Anterior cingulate cortex (tissue), 58 donors: ENCODE measurements around the gene OR2A1.
"Not testable (repeated sequence)": the region's sequence is repeated elsewhere in the genome, so short reads cannot be mapped to it uniquely, and the experiment has no call there.

Experiments used
- DNase-seq, 58 donors: peaks; one replicate each; lab custom pipeline; 2025; lab: John Stamatoyannopoulos, UW

OR2A1 gene, protein sequence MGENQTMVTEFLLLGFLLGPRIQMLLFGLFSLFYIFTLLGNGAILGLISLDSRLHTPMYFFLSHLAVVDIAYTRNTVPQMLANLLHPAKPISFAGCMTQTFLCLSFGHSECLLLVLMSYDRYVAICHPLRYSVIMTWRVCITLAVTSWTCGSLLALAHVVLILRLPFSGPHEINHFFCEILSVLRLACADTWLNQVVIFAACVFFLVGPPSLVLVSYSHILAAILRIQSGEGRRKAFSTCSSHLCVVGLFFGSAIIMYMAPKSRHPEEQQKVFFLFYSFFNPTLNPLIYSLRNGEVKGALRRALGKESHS

DNA sequence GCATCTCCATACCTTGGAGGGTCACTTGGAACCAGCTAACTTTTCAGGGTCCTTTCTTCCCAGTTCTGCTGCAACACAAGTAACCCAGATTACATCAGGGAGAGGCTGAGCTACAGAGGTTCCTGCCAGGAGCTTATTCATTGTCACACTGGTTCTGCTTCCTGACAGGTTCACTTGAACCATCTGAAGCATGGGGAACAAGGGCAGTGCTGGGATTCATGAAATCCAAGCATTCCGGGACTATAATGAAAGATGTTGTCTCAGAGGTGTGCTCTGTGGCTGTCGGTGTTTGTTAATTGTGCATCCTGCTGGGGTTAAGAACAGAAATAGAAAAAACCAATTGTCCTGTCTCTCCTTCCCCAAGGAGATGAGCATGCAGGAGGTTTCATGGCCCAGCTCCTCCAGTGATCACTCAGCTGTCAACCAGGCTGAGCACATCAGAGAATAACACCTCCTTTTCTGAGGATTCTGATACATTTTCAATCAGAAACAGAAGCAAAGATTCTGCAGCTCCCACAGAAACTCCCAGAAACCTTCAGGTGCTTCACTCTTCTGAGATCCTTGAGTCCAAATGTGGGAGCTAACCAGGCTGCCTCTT lies at the start of gene OR2A1:
Gene OR2A1, plus strand, starts transcription at position 548 of the 598 bp plus-strand sequence. CDS start 5,706 bp downstream, outside the sequence.
- DNase-seq, result not testable (repeated sequence)

DNA sequence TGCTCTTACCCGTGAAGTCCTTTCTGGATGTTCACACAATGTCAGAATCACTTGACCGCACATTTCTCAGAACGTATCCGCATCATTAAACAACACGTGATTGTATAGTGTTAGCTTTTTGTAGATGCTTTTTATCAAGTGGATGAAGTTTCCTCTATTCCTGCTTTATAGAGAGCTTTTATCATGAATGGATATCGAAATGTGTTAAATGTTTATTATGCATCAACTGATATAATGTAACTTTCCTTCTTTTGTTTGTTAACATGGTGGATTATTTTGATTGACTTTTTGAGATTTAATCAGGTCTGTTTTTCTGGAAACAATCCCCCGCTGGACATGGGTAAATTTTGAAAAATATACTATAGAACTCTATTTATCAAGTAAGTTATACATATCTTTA lies 47.5 kb upstream of the OR2A1 start, which contains the start of gene OR2A7:
Gene OR2A7, minus strand, starts transcription at position 101 of the 400 bp plus-strand sequence. CDS start 5,164 bp downstream, outside the sequence.
- not testable (repeated sequence) for DNase-seq

DNA sequence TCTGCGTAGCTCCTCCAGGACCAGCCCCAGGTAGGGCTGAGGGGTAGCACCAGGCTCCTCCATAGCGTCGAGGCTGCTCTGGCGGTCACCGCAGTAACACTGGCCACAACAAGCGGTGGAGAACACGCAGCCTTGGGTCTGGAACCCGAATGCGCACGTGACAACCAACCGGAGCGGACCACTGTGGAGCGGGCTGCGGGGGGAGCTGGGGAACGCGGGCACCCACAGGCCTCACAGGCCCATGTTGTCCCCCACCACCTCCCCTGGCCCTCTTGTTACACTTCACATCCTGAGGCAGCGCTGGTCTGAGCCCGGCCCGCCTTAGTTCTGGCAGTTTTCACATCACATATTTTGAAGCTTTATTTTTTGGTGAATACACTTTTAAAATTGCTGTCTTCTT lies 43.0 kb upstream of the OR2A1 start, which contains the start of gene CTAGE8:
Gene CTAGE8, minus strand, starts transcription at position 101 of the 400 bp plus-strand sequence. Its CDS starts 38 bp downstream, at position 63.
- DNase-seq, result not testable (repeated sequence)

DNA sequence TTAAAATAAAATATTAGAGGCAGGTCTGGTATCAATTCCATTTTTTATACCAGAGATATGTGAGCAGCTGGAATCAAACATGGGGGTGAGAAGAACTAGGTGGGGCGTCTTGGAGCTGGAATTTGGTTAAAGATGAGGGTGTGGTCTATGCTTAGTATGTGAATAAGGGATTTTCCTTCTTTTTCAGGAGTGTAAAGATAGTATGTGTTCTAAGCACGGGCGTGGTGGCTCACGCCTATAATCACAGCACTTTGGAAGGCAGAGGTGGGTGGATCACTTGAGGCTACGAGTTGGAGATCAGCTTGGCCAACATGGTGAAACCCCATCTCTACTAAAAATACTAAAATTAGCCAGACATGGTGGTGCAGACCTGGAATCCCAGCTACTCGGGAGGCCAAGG lies 36.9 kb upstream of the OR2A1 start:
- not testable (repeated sequence) for DNase-seq

DNA sequence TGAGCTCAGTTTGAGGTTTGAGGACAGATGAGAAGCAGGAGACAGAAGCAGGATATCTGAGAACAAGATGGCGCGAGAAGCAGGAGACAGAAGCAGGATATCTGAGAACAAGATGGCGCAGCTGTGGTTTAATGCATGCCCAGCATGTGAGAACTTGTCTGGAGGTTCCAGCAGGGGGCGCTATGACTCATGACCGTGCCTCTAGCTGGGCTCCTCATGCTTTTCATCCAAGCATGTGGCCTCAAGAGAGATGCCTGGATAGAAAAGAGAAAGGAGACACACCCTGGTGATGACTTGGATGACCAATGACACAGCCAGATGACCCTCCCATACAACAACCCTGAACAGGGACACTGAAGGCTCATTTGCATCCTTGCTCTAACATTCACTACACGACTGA lies 32.2 kb upstream of the OR2A1 start:
- not testable (repeated sequence) for DNase-seq

DNA sequence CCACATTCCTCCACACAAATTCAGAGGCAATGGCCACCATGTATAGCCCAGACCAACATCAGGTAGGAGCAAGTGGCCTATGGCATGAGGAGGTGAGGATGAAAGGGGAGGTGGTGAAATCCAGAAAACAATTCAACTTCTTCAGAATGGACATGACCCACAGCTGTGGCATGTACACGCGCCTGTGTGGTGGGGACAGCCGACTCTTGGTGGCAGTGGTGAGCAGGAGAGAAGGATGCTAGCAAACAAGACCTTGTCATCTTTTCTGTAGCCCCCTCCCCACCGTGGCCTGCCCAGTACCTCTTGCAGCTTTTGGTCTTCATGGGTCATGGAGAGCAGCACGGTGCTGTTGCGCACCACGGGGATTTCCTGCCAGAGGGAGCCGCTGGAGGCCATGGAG lies 30.2 kb upstream of the OR2A1 start:
- not testable (repeated sequence) for DNase-seq

DNA sequence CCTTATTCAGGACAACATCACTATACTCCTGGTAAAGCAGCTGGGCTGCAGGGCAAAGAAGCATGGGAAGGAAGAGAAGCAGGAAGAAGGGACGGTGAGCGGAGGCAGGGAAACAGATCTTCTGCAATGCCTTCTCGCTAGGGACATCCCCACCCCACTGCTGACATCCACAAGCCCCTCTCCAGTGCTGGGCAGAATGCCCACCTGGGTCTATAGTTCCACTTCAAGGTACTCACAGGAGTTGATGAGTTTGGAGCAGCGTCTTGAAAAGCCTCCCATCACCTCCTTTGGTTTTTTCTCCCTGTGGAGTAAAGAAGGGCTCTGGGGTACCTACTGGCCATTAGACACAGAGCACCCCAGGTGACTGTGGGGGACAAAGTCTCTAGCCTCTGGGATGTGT lies 29.7 kb upstream of the OR2A1 start:
- DNase-seq, result not testable (repeated sequence)

DNA sequence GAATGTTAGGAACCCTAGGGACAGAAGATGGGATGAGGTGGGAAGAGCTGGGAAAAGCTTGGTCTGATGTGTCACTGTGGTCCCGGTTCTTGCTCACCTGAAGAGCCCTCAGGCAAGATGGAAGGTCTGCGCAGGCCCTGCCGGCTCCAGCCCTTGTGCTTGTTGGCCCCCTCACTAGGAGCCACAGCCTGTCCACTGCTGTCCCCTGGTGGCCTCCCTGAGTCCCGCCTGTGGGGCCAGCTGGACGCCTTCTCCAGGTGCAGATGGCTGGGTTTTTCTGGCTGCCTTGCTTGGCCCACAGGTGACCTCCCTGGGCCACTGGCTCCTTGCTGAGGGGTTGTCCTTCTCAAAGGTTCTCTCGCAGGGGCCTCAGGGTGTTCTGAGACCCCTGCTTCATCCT lies 28.5 kb upstream of the OR2A1 start:
- not testable (repeated sequence) for DNase-seq

DNA sequence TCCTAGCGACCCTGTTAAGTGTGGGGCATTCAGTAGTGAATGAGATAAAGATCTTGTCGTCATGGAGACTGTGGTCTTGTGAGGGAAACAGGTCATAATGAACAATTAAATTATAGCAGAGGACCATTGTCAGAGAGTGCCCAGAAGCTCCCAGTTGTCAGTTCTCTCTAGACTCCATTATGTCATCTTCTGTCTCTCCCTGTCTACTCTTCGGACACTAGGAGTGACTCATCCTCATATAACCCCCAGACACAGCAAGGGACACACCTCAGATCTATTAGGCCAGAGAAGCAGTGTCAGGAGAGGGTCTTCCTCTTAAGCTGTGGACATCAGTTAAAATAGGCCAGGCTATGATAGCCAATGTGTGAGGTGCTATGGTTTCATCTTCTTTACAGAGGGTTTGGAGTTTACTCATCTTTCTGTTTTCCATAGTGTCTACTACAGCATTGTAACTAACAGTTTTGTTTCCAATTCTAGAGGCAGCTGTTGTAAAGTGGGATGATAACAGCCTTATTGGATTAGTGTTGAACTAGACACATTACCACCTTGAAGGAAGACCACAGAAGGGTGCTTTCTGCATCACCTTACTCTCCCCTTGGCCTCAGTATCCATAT lies 24.9 kb upstream of the OR2A1 start:
- not testable (repeated sequence) for DNase-seq

DNA sequence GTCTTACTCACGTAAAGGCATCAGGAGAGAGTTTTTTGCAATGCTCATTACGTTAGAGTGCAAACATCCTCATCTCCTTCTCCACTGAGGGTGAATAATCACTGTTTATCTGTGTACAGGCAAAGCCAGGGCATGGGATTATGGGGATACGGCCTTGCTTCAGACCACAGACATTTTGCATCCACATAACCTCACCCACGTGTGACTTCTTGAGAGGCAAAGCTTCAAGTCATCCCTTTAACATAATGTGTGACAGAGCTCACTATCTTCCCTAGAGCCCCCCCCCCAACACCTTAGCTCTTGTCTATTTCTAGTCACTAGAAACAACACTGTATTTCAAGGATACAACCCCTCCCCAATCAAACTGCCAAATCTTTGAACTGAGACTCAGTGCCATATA lies 20.6 kb upstream of the OR2A1 start:
- not testable (repeated sequence) for DNase-seq

DNA sequence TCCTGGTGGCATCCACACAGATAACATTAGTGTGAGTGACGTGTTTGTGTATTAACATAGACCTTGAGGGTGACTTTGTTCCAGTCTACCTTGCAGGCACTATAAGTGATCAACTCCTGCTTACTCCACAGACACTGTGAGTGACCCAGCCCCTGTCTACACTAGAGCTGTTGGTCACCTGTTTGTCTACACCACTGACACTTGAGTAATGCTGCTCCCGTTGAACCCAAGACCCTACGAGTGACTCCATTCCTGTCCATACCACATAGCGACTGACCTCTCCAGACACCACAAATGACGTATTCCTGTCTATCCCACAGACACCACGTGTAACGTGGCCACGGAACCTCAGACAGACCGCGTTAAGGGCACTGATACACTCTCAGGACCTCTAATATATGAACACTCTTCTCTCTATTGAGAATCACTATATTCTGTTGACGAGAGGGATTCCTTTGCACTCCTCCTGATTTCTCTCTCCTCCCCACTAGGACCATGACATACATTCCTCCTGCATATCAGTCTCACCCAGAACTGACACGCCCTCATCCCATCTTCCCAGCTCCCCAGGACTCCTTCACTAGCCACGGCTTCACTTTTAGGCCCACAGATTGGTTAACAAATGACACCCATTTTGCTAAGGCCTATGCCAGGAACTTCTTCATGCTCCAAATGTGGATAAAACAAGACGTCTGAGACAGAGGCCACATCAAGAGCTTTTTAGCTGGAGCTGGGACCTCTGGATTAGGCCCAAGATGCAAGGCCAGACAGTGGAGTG lies 19.6 kb upstream of the OR2A1 start:
- DNase-seq, result not testable (repeated sequence)

DNA sequence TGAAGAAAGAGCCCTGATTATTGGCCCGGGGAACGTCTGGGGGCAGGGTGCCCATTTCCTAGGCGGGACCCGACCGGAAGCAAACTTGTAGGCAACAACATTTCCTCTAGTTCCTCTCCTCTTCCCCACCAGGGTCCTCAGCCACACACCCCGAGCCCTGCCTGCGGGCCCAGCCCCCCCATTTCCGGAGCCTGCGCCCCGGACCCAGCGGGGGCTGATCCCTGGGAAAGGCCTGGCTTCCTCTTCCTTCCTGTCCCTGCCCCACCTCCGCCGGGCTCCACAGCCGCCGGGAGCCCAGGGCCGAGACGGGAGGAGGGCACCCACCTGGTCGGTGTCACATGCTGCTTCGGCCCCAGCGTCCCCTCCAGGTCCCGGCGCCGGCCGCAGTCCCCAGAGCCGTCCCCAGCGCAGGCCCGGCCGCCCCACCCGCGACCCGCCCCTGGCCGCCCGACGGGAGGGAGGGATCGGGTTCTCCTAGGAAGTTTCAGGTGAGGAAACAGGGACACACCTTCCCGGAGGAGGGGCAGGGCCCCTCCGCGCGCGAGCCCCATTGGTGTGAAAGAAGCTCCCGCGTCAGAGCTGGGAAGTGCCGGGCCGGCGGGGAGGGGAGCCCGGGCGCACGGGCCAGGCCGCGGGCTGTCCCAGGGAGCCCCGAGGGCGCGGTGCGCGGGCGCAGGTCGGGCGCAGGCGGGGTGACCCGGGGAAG lies 18.3 kb upstream of the OR2A1 start:
- not testable (repeated sequence) for DNase-seq

DNA sequence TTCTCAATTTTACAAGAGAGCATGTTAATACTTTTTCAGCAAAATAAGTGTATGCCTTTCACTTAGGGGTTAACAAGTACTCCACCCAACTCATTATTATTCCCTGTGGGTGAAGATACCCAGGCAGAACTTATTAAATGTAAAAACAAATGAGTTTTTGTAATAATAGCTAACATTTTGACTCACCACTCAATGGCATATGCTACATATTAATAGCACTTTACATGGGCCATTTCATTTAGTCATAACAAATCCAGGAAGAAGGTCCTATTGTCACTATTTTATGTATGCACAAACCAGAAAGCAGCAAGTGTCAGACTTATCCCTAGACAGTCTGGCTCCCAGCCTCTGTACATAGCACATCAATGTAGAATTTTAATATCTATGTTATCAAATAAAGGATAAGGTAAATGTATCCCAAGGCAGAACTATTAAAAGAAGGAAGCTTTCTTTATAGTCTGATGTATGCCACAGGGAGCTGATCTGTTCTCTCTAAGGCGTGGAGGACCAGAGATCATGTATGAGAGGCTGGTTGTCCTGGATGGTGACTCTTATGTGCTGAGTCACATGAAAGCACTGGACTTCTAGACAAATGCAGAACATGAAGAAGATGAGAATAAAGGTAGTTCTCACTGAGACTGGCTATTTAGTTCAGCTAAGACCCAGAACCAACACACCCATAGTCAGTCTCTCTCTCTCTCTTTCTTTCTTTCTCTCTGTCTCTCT lies 9.5 kb upstream of the OR2A1 start:
- DNase-seq, result not testable (repeated sequence)

DNA sequence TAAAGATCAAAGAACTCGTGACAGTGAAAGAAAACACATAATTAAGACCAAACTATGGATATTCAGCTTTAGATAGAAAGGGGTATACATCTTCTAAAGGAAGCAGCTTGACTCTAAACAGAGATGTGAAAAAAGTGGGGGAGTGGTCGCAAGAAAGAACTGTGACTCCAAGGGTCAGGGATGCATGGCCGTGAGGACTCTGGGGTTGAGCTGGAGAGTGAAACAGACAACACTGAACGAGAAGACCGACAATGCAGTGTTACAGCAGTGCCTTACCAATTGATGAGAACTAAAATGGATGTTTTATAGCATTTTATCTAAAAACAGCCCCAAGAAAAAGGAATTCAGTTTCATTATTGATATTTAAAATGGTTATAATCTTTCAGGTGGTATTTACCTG lies 8.6 kb upstream of the OR2A1 start:
- DNase-seq, result not testable (repeated sequence)

DNA sequence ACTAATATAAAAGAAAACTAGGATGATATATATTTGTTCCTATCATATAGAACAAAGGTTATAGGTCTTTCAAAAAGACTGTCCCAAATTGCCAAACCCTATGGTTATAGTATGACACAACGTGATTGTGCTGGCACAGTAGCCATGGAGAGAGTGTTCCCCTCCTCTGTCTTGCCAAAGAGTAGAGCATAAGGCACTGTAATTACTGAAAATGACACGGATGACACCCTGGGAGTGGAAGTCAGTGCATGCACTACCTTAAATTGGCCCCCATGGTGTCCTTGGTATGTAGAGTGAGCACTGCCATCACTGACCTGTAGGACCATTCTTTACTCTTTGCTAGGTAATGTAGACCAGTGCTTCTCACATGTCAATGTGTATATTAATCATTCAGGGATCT lies 7.1 kb upstream of the OR2A1 start:
- not testable (repeated sequence) for DNase-seq

DNA sequence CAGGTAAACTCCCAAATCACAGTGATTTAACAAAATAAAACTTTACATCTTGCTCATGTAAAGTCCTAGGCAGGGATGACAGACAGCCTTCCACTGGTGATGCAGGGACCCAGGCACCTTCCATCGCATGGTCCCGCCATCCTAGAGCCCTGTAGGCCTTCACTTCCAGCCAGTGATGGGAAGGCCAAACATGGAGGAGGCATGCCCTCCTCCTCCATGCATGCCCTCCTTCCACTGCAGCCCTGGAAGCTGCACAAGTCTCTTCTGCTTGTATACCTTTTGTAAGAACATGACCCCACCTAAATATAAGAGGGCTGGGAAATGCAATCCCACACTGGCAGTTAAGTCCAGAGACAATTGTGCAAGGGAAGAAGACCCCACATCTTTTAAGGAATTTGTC lies 2.5 kb upstream of the OR2A1 start:
- DNase-seq, result not testable (repeated sequence)

DNA sequence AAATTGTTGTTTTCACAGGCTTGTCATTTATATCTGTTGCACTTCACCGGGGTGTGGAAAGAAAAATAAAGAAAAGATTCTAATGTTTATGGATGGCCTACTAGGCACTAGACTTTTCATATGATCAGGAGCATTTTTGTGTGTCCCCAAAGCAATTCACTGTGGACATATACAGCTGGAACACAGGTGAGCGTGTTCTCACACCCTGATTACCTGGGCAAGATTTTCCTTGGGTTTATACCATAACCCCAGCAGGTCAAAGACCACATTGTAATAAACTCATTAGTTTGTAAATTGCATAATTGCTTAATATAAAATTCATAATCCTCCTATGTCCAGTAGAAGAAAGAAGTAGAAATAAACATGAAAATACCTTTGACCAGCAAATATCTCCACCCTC lies 1.0 kb upstream of the OR2A1 start:
- not testable (repeated sequence) for DNase-seq

DNA sequence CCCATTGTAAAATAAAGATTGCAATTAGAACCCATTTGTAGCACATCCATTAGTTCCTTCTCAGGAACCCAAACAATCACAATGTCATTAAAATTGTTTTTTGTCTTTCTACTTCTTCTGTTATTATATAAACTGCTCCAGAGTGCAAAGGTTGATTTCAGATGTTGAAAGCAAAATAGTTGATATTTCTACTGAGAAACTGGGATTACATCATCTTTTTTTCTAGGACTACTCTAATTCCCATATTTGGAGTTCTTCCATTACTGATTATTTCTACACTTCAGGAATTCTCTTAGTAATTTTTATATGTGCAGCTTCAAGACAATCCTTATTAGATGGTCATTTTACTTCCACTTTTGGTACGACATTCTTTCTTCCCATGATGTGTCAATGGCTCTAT lies 5.3 kb downstream of the OR2A1 start:
- DNase-seq, result not testable (repeated sequence)

DNA sequence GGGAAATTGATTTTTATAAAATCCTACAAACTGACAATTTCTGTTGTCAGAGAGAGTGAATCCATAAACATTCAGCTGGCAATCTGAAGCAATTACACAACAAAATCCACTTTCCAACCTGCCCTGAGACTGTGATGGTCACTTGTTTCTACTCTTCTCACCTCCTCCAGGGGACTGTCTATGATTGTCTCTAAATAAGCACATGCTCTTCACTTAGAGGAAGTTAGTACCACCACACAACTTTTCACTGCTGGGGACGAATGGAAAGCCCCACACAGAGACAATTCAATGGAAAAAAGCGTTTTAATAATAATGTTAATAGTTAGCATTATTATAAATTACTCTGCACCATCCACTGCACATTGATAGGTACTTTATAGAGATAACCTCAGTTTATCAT lies 7.3 kb downstream of the OR2A1 start:
- not testable (repeated sequence) for DNase-seq
